ENCODE results near the gene ZNF891. TPM values are rescaled to one million over a fixed set of nuclear protein-coding genes. Genes with fewer than 3 reads are reported as not detected.

Gene ZNF891
- total and polyA plus RNA-seq, 8 donors = 0.57 to 1.6 (median 1.0) TPM

DNA sequence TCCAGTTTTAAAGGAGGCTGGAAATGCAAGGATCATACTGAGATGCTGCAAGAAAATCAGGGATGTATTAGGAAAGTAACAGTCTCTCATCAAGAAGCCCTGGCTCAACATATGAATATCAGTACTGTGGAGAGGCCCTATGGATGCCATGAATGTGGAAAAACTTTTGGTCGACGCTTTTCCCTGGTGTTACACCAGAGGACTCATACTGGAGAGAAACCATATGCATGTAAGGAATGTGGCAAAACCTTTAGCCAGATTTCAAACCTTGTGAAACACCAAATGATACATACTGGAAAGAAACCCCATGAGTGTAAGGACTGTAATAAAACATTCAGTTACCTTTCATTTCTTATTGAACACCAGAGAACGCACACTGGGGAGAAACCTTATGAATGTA is 24.5 kb downstream of the ZNF891 start:
- DNase-seq (no peak), FAIRE-seq (no peak), ATAC-seq (no peak)
- peaks cover 13 to 59% (median 23%) of the 10 kb centered on the region in 3 donors for H3K36me3 ChIP-seq
- H3K4me1 ChIP-seq = no peaks in the 10 kb centered on the region
- TF ChIP-seq, protein P1, sequence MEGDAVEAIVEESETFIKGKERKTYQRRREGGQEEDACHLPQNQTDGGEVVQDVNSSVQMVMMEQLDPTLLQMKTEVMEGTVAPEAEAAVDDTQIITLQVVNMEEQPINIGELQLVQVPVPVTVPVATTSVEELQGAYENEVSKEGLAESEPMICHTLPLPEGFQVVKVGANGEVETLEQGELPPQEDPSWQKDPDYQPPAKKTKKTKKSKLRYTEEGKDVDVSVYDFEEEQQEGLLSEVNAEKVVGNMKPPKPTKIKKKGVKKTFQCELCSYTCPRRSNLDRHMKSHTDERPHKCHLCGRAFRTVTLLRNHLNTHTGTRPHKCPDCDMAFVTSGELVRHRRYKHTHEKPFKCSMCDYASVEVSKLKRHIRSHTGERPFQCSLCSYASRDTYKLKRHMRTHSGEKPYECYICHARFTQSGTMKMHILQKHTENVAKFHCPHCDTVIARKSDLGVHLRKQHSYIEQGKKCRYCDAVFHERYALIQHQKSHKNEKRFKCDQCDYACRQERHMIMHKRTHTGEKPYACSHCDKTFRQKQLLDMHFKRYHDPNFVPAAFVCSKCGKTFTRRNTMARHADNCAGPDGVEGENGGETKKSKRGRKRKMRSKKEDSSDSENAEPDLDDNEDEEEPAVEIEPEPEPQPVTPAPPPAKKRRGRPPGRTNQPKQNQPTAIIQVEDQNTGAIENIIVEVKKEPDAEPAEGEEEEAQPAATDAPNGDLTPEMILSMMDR (IDR thresholded peaks at IDR 0.05) = no peak
- 97 to 98% methylated on average over 3 of the region's 3 CpGs for WGBS, 2 donors
- H3K27ac ChIP-seq = no peak overlapping the region
- intact Hi-C loops (cut with DNase I) = no loop called here
- peaks cover 0 to 47% (median 18%) of the 10 kb centered on the region in 4 donors for H3K9me3 ChIP-seq
- no peak overlapping the region for H3K4me3 ChIP-seq
- no peaks in the 10 kb centered on the region for H3K27me3 ChIP-seq

- no peak overlapping the region for H3K4me3 ChIP-seq
- intact Hi-C loops (cut with DNase I) = no loop called here
- no peak overlapping the region for H3K27ac ChIP-seq
- H3K4me1 ChIP-seq = no peaks in the 10 kb centered on the region
- H3K36me3 ChIP-seq = peaks cover 5 to 57% (median 40%) of the 10 kb centered on the region in 3 donors
- ATAC-seq (no peak), DNase-seq (no peak), FAIRE-seq (no peak)
- 98 to 99% methylated on average over 6 of the region's 6 CpGs for WGBS, 2 donors
- H3K27me3 ChIP-seq = no peaks in the 10 kb centered on the region
- H3K9me3 ChIP-seq = peaks cover 0 to 10% (median 2%) of the 10 kb centered on the region in 4 donors
- TF ChIP-seq, protein P1 (IDR thresholded peaks at IDR 0.05) = no peak
Measured at GRCh38 chr12:133083345-133083744, 46.7 kb downstream of the ZNF891 start.

DNA sequence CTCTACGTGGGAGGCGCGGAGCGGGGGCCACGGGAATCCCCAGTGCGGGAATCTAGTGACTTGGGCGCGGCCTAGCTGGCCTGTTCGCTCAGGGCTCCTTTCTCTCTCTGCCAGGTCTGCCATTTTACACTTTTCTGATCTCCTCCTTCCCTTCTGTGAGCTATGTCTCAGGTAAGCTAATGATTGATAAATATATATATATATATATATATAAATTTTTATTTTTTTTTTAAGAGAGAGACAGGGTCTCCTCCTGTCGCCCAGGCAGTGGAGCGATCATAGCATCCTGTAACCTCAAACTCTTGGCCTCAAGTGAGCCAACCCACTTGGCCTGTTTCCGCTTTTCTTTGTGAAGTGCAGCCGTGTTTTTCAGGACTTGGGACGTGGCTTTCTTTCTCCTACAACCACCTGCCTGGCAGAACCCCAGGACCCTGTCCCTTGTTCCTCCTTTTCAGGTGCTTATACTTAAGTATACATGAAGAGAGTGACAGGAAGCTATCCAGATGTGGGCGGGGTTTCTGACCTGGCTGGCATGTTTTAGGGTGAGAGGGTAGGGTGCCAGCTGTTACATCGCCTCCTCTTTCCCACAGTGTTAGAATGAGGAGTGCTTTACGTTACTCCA is 48.8 kb downstream of the ZNF891 start:
- ATAC-seq = peak in 1 of 4 donors; percentile 10
- peaks cover 0 to 4% (median 1%) of the 10 kb centered on the region in 4 donors for H3K9me3 ChIP-seq
- H3K4me1 ChIP-seq = no peaks in the 10 kb centered on the region
- intact Hi-C loops (cut with DNase I) = no loop called here
- peak in 3 of 6 donors; percentile 19 to 51 (median 44) for DNase-seq
- no peak for FAIRE-seq
- H3K27ac ChIP-seq = peak overlapping the region; percentile 94 to 99 (median 96)
- TF ChIP-seq, protein P1 (IDR thresholded peaks at IDR 0.05) = no peak
- peak overlapping the region; percentile 64 to 87 (median 76) for H3K4me3 ChIP-seq
- no peaks in the 10 kb centered on the region for H3K27me3 ChIP-seq
- 19 to 20% methylated on average over 17 of the region's 17 CpGs for WGBS, 2 donors
- H3K36me3 ChIP-seq = peaks cover 5 to 36% (median 25%) of the 10 kb centered on the region in 3 donors

DNA sequence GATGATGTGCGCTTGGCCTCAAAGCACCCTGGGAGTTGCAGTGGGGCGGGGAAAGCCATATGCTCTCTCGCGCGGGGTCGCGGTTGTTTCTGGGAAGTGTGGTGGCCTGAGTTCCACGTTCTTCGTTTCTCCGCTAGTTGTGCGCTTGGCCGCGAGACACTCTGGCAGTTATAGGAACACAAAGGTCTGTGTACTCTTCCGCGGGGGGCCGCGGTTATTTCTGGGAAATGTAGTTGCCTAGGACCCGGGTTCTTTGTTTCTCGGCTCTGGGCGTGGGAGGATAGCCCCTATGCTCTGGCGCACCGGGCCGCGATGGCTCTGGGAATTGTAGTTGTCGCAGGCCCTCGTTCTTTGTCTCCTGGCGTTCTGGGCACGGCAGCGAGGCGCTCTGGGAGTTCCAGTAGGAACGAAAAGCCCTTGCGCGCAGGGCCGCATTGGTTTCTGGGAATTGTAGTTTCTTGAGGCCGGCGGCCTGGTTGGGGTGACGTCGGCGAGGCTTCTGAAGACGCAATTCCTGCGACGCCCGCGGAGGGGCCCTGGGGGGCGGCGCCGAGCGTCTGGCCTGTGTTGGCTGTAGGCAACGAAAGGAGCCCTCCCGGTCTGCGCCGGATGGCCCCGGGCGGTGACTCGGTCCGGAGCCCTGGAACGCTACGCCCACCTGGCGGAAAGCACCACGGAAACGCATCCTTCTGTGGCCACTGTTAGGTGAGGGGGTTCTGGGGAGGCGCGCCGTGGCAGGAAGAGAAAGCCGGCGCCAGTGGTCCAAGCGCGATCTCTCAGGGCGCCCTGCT is 49.5 kb downstream of the ZNF891 start, which contains the start of gene ZNF140:
Gene ZNF140, plus strand, starts transcription at position 556 of the 791 bp plus-strand sequence. CDS start 398 bp downstream, outside the sequence.
- peak; percentile 94 to 98 (median 96) for DNase-seq
- peak within 1 kb of the TSS; percentile 64 to 87 (median 76) for H3K4me3 ChIP-seq
- TF ChIP-seq, protein P1 (IDR thresholded peaks at IDR 0.05) = peak in 1 of 4 donors; percentile 23
- WGBS, 2 donors = 0% methylated on average over 69 of the region's 69 CpGs
- H3K27ac ChIP-seq = peak within 1 kb of the TSS; percentile 94 to 99 (median 96)
- peaks cover 0 to 4% (median 1%) of the 10 kb centered on the region in 4 donors for H3K9me3 ChIP-seq
- intact Hi-C loops (cut with DNase I) = no loop called here
- peaks cover 5 to 29% (median 18%) of the 10 kb centered on the region in 3 donors for H3K36me3 ChIP-seq
- FAIRE-seq = no peak
- H3K4me1 ChIP-seq = no peaks in the 10 kb centered on the region
- ATAC-seq = peak; percentile 82 to 92 (median 84)
- no peaks in the 10 kb centered on the region for H3K27me3 ChIP-seq
